ENCODE results near the gene GM2A. TPM values are rescaled to one million over a fixed set of nuclear protein-coding genes. Genes with fewer than 3 reads are reported as not detected.

The GM2A gene
- total and polyA plus RNA-seq, 8 donors: 28.3 to 70.0 (median 37.0) TPM

- no peaks in the 10 kb centered on the region for H3K36me3 ChIP-seq
- ATAC-seq: no peak
- no peak for TF ChIP-seq CTCF (IDR thresholded peaks at IDR 0.05)
- H3K4me3 ChIP-seq: no peak overlapping the region
- peaks cover 0 to 10% of the 10 kb centered on the region in 2 donors for H3K4me1 ChIP-seq
- H3K9me3 ChIP-seq: peaks cover 0 to 4% of the 10 kb centered on the region in 2 donors
- intact Hi-C loops (cut with DNase I): no loop called here
- H3K27me3 ChIP-seq: no peaks in the 10 kb centered on the region
- no peak for DNase-seq
- H3K27ac ChIP-seq: no peak overlapping the region
These were observed 40.6 kb downstream of the GM2A start for GRCh38 chr5:151293624-151294023.

GRCh38 chr5:151295138-151295537, 42.2 kb downstream of the GM2A start:
- no peak for TF ChIP-seq CTCF (IDR thresholded peaks at IDR 0.05)
- peak in 1 of 4 donors; percentile 10 for DNase-seq

GRCh38 chr5:151295791-151296477, 42.9 kb downstream of the GM2A start:
- no peak overlapping the region for H3K27ac ChIP-seq
- no peak overlapping the region for H3K4me3 ChIP-seq
- H3K9me3 ChIP-seq: peaks cover 0 to 2% of the 10 kb centered on the region in 2 donors
- no peaks in the 10 kb centered on the region for H3K36me3 ChIP-seq
- ATAC-seq (peak; percentile 13), DNase-seq (peak in 1 of 4 donors; percentile 10)
- TF ChIP-seq CTCF (IDR thresholded peaks at IDR 0.05): no peak
- intact Hi-C loops (cut with DNase I): no loop called here
- no peaks in the 10 kb centered on the region for H3K27me3 ChIP-seq
- peaks cover 0 to 10% of the 10 kb centered on the region in 2 donors for H3K4me1 ChIP-seq

More at GRCh38 chr5:151295138-151295537, 42.2 kb downstream of the GM2A start:
- intact Hi-C loops (cut with DNase I): no loop called here
- Histone ChIP-seq H3K9me3 (peaks cover 0 to 4% of the 10 kb centered on the region in 2 donors), H3K4me3 (no peak overlapping the region), H3K4me1 (peaks cover 0 to 10% of the 10 kb centered on the region in 2 donors), H3K36me3 (no peaks in the 10 kb centered on the region), H3K27me3 (no peaks in the 10 kb centered on the region), H3K27ac (no peak overlapping the region)
- ATAC-seq: peak; percentile 82

GRCh38 chr5:151296478-151296830, 43.5 kb downstream of the GM2A start:
- Histone ChIP-seq H3K36me3 (no peaks in the 10 kb centered on the region), H3K27me3 (no peaks in the 10 kb centered on the region), H3K4me1 (peaks cover 0 to 10% of the 10 kb centered on the region in 2 donors), H3K27ac (no peak overlapping the region), H3K9me3 (no peaks in the 10 kb centered on the region), H3K4me3 (no peak overlapping the region)
- no peak for TF ChIP-seq CTCF (IDR thresholded peaks at IDR 0.05)
- DNase-seq (no peak), ATAC-seq (no peak)
- intact Hi-C loops (cut with DNase I): no loop called here

GRCh38 chr5:151296974-151297373, 44.0 kb downstream of the GM2A start:
- Histone ChIP-seq H3K9me3 (no peaks in the 10 kb centered on the region), H3K27ac (no peak overlapping the region), H3K36me3 (no peaks in the 10 kb centered on the region), H3K4me3 (no peak overlapping the region), H3K27me3 (no peaks in the 10 kb centered on the region), H3K4me1 (peaks cover 0 to 10% of the 10 kb centered on the region in 2 donors)
- ATAC-seq (no peak), DNase-seq (no peak)
- intact Hi-C loops (cut with DNase I): no loop called here
- no peak for TF ChIP-seq CTCF (IDR thresholded peaks at IDR 0.05)
